Vagina (tissue), 2 donors: ENCODE results near the gene ANKRD63.

Source experiments
- POLR2A ChIP-seq, 2 donors: fragments of 450-650 bp; IDR thresholded peaks; one replicate each; pipeline ENCODE4 v1.6.1; 2017; ENCODE audit warnings: antibody characterized with exemption in 2 of 2, mild to moderate bottlenecking in 2 of 2, moderate library complexity in 2 of 2
- POLR2AphosphoS5 ChIP-seq, 2 donors: sonication (generic); formaldehyde crosslinking; IDR thresholded peaks; one replicate each; pipeline ENCODE4 v1.9.0; 2017; ENCODE audit warnings: antibody characterized with exemption in 2 of 2, mild to moderate bottlenecking in 2 of 2, low read depth in 1 of 2; ENCODE audit not compliant: insufficient read depth in 1 of 2
- TF ChIP-seq, protein P1 (sequence below), 3 experiments: fragments of 450-650 bp in 2 of 3; fragments of 200-600 bp in 1 of 3; sonication (generic) in 1 of 3; IDR thresholded peaks; one replicate each; pipeline ENCODE4 v1.5.1; 2017 to 2019; ENCODE audit warnings: antibody characterized with exemption in 3 of 3, mild to moderate bottlenecking in 2 of 3, moderate library complexity in 2 of 3

DNA sequence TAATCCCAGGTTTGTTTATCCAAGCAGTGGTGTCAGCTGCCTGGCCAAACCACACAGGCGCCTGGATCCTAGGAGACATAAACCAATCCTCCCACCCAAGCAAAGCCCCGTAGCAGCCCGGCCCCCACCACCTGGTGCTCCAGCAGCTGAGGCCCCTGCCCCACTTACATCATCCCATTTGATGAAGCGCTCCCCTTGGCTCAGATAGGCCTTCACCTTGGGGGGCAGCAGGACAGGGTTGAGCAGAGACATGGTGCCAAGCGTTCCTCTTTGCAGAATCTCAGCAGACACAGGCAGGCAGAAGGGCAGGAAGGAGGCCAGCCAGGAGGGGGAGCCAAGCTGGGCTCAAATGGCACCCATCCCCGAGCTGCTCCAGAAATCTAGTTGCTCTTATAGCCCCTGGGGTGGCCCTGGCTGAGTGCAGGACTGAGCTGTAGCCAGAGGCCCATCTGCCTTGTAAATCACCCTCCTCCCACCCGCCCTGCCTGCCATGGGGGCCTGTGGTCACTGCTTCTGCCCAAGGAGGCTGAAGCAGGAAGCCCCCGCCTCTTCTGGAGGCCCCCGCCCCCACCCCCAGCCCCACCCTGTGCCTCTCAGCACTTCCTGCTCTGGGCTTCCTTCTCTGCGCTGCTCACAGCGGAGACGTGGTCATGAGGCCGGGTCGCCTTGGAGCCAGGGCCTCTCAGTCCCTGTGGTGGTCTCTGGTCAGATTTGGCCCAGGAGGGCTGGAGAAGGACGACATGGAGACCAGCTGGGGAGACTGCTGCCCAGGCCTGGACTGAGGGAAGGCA, 24.8 kb upstream of the ANKRD63 start, which contains the start of gene PLCB2:
- TF ChIP-seq POLR2AphosphoS5 (IDR thresholded peaks at IDR 0.05; ENCODE audit: insufficient read depth in 1 of 2, low read depth in 1 of 2): no peak
- TF ChIP-seq, protein P1, sequence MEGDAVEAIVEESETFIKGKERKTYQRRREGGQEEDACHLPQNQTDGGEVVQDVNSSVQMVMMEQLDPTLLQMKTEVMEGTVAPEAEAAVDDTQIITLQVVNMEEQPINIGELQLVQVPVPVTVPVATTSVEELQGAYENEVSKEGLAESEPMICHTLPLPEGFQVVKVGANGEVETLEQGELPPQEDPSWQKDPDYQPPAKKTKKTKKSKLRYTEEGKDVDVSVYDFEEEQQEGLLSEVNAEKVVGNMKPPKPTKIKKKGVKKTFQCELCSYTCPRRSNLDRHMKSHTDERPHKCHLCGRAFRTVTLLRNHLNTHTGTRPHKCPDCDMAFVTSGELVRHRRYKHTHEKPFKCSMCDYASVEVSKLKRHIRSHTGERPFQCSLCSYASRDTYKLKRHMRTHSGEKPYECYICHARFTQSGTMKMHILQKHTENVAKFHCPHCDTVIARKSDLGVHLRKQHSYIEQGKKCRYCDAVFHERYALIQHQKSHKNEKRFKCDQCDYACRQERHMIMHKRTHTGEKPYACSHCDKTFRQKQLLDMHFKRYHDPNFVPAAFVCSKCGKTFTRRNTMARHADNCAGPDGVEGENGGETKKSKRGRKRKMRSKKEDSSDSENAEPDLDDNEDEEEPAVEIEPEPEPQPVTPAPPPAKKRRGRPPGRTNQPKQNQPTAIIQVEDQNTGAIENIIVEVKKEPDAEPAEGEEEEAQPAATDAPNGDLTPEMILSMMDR (IDR thresholded peaks at IDR 0.05): no peak
- no peak for TF ChIP-seq POLR2A (IDR thresholded peaks at IDR 0.05)
